GM21529 (cell line): Measurements from ENCODE around the gene ZC3H18.

Source experiments
- ATAC-seq: cut with Tn5 transposase; IDR thresholded peaks from one replicate; pipeline ENCODE4 v1.9.1; 2021; ENCODE audit not compliant: unreplicated experiment

The ZC3H18 gene

DNA sequence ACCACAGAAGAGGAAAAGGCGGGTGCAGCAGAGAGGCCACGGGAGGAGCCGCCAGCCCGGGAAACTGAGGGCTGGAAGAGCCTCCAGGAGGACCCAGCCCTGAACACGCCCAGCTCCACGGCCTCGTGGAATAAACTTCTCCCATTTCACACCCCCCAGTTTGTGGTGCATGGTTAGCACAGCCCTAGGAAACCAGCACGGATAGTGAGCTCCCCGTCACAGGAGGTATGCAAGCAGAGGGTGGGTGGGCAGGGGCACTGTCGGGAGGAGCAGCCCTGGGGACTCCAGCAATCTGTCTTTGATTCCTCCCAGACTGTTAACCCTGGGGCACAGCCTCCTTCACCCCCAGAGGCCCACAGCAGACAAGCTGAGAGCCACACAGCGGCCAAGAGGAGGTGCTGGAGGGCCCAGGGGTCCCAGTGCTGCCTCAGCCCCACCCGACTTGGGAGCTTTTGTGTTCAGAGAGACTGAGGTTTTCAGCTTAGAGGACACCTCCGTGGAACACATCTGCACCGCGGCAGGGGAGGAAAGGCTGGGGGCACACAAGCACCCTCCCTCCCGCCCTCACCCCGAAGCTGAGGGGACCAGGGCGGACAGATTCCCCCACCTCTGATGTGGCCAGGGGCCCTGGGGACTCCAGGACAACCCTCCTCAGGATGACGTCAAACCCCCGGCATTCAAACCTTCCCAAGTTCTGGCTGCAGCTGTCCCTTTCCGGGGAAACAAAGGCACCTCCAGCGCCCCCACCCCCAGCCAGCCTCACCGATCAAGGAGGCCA is 66.5 kb downstream of the ZC3H18 start:
- no peak for ATAC-seq

DNA sequence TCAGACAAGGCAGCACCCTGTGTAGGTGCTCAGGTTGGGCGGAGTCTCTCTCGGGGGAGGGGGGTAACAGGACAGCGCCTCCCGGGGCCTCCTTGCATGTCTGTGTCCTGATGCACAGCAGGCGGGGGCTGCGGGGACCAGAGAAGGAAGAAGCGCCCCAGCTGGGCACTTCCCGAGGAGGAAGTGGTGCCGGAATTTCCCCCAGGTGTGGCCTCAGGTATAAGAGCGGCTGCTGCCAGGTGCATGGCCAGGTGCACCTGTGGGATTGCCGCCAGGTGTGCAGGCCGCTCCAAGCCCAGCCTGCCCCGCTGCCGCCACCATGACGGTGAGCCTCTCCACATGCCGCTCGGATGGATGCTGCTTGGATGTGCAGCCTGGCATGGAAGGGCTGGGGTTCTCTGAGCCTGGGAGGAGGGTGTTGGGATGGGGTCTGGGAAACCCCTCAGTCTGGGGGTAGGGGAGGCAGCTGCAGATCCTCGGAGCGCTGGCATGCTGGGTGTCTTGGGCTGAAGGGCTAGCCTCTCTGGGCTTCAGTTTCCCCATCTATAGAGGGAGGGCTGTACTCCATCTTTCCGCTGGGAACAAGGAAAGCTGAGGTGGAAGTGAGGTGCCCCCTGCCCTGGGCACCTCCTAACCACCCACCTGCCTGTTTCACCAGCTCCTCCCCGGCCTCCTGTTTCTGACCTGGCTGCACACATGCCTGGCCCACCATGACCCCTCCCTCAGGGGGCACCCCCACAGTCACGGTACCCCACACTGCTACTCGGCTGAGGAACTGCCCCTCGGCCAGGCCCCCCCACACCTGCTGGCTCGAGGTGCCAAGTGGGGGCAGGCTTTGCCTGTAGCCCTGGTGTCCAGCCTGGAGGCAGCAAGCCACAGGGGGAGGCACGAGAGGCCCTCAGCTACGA is 68.4 kb downstream of the ZC3H18 start, which contains the start of gene IL17C:
Gene IL17C, plus strand, starts transcription at position 250 of the 908 bp plus-strand sequence. Its CDS starts 70 bp downstream, at position 320.
- ATAC-seq: no peak

DNA sequence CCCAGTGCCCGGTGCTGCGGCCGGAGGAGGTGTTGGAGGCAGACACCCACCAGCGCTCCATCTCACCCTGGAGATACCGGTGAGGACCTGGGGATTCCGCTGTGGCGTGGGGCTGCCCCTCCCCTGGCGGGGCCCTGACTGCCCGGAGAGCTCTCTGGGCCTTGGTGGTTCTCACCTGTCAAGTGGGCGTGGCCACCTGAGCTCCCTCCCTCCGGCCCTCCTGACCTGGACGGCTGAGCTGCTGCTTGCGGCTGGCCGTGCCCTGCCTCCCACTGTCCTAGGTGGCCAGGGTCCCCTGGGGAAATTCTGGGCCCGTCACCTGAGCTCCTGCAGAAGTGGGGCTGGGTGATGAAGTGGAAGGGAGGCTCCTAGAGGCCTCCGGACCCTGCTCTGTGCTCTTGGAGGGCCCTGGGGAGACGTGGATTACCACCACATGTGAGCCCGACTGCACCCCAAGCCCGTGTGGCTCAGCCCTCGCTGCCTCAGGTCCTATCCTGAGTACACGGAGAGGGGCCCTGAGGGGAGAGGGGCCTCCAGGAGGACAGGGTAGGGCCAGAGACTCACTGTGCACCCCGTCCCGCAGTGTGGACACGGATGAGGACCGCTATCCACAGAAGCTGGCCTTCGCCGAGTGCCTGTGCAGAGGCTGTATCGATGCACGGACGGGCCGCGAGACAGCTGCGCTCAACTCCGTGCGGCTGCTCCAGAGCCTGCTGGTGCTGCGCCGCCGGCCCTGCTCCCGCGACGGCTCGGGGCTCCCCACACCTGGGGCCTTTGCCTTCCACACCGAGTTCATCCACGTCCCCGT is 69.2 kb downstream of the ZC3H18 start:
- ATAC-seq: no peak

DNA sequence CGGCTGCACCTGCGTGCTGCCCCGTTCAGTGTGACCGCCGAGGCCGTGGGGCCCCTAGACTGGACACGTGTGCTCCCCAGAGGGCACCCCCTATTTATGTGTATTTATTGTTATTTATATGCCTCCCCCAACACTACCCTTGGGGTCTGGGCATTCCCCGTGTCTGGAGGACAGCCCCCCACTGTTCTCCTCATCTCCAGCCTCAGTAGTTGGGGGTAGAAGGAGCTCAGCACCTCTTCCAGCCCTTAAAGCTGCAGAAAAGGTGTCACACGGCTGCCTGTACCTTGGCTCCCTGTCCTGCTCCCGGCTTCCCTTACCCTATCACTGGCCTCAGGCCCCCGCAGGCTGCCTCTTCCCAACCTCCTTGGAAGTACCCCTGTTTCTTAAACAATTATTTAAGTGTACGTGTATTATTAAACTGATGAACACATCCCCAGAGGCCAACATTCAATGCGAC is 69.9 kb downstream of the ZC3H18 start:
- ATAC-seq: no peak

DNA sequence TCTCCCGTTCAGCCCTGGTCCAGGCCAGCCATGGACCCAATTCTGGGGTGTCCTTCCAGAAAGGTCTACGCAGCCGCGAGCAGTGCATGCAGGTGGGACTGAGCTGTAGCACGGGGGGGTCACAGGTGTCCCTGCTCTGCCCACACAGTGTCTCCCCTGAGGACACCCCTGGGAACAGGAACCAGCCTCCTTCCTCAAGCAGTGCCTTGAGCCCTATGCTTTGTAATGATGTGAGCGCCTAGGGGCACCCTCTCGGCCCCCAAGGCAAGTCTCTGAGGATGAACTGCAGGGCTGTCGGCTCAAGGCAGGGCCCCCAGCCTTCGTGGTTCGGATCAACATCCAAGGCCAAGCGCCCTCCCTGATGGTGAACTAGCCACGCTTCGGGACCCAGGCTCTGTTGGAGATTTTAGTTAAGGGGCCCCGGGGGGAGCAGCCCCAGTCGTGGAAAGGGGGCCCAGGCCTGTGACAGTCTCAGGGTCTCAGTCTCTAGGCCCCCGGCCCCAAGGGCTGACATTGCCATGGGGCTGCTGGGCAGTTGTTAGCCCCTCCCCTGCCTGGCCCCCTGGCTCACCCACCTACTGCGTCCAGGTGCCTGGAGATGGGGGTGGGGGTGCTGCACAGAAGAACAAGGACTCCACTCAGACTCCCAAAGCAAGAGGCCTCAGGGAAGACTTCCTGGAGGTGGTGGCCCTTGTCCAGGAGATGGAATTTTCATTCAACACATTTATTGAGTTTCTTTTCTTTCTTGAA is 70.5 kb downstream of the ZC3H18 start:
- ATAC-seq: no peak

DNA sequence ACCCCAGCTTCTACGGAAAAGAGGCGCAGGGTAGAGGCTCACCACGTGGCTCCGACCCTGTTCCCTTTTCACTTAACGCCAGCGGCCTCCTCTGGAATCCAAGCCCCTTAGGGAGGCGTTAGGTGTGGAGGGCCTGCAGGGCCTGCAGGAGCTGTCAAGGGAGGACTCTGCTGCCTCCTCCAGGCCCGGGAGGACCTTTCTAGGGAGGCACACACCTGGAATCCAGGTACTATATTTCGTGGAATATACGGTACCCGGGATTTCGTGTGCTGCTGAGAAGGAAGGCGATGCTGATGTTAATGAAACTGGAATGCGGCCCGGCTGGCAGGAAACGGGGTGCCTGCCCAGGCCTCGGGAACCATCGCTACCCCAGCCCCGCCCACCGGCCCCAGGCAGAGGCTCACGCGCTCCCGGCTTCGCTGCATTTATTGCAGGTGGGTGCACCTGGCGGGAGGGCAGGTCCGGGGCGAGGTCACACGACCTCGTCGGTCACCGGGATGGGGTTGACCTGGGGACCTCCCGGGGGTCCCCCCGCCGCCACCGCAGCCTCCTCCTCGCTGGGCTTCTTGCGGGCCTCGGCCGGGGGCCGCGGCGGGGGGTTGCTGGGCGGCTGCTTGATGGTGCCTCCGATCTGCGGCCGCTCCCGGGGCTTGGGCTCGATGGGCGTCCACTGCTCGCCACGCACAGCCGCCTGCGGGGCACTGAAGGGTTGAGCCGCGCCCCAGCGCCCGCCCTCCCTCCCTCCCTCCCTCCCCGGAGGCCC is 72.9 kb downstream of the ZC3H18 start:
- ATAC-seq: no peak

DNA sequence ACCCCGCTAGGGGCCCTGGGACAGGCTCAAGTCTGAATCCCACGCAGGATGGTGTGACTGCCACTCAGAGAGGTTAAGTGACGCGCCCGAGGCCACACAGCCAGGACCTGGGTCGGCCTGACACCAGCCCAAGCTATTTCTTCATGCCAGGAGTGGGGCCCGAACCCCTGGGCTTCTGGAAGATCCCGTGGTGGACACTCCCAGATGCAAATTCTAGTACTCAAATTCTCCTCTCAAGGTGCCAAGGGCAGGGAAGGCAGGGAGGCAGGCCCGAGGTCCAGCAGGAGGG is 73.4 kb downstream of the ZC3H18 start:
- ATAC-seq: no peak

DNA sequence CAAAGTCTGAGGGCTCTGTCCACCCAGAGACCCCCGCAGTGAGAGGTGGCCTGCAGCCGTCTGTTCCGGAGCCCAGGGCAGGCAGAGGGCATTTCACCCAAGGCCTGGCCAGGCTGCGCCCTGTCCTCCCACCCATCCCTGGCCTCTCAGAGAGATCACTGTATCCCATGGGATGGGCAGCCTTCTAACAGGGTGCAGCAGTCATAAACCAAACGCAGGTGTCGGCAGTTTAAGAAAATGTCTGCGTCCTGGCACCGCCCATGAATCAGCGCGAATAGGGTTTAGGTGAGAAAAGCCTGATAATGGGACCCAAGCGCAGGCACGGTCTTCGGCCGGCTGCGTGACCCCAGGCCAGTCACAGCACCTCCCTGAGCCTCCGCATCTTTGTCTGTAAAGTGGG is 75.3 kb downstream of the ZC3H18 start:
- no peak for ATAC-seq

DNA sequence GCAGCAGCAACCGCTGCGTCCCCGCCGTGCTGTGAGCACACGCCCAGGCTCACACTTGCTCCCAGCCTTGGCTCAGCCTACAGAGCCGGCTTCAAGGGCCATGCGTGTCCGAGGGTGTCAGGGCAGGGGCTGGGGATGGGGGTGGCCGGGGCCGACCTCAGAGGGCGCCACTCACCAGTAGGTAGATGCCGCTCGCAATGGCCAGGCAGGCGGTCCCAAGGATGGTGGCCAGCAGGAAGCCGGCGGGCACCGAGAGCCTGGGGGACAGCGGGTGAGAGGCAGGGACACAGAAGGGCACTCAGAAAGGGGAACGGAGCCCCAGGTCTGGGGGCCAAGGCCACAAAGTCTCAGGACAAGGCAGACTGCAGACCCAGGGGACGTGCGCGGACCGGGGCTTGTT is 75.7 kb downstream of the ZC3H18 start:
- no peak for ATAC-seq

DNA sequence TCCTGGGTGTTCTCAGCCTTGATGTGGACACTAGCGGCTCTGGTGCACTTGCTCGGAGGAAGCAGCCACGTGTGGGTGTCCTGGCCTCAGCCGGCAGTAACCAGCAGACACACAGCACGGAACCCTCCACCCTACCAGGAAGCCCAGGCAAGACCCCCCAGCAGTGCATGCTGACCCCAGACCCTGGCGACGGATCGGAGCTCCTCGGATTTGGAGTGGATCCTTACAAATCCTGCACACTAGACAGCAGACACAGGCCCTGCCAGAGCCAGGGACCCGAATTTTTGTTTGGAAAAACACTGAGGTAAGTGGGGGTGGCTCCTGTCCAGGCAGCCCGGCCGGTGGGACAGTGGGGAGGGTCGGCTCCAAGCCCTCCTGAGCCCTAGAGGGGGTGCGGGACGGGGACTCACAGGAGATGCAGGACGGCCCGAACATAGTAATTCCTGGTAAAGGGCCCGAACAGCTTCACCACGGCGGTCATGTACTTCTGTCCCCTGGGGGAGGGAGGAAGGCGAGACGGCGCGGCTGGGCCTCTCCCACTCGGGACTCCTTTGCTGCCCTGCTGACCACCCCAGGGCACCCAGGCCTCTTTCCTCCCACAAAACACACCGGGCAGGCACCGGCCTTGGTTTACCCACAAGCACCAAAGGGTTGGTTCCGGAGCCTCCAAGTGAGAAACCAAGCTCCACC is 76.3 kb downstream of the ZC3H18 start:
- no peak for ATAC-seq

DNA sequence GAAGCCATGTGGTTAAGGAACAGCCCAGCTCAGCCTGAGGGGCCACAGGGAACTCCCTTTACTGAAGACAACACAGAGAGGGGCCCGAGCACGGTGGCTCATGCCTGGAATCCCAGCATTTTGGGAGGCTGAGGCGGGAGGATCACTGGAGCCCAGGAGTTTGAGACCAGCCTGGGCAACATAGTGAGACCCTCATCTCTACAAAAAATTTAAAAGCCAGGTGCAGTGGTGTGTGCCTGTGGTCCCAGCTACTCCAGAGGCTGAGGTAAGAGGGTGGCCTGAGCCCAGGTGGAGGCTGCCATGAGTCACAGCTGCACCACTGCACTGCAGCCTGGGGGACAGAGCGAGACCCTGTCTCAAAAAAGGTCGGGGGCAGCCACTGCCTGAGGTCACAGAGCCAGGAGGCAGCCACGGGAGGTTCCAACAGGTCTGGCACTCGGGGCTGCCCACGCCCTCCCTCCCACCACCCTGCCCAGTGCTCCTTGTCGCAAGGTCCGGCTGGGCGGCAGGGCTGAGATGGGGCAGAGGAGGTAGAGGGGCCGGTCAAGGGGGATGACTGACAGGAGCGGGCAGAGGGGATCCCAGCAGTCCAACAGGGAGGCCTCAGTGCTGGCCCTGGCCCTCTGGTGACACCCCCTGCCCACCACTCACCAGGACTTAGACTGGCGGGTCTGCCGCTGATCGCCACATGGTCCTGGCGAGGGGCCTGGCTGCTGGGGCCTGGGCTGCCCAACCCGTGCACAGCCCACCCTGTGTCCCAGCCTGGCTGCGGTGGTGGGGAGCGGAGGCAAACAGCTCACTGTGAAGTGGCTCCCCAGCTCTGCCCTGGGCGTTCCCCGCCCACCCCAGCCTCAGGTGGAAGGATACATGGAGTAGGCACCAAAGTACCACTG is 77.2 kb downstream of the ZC3H18 start:
- ATAC-seq: no peak

DNA sequence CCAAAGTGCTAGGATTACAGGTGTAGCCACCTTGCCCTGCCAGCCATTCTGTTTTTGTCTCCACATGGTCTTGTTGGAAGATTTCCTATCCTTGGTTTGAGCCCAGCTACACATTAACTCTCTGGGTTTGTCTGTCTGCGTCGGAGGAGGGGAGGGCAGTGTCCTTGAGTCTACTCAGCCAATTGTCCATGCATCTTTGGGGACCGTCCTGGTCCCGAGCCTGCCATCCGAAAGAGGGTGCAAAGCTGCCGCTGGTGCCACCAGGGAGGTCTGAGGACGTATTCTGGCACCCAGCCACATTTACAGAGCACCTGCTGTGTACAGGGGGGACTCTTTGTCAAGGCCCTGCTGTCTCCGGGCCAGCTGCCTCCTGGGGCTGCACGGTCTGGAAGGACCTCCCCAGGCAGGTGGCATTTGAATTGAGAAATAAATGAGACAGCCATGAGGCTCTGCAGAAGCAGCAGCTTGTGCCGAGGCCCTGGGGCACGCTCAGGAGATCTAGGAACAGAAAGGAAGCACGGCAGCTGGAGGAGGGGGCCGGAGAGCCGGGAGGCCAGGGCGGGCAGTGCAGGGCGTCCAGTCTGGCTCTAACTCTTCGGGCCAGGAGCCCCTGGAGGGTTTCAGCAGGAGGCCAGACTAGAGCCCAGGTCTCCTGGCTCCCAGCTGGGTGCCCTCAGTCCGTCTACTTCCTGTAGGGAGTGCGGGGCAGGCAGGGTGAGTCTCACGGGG is 79.2 kb downstream of the ZC3H18 start:
- no peak for ATAC-seq

DNA sequence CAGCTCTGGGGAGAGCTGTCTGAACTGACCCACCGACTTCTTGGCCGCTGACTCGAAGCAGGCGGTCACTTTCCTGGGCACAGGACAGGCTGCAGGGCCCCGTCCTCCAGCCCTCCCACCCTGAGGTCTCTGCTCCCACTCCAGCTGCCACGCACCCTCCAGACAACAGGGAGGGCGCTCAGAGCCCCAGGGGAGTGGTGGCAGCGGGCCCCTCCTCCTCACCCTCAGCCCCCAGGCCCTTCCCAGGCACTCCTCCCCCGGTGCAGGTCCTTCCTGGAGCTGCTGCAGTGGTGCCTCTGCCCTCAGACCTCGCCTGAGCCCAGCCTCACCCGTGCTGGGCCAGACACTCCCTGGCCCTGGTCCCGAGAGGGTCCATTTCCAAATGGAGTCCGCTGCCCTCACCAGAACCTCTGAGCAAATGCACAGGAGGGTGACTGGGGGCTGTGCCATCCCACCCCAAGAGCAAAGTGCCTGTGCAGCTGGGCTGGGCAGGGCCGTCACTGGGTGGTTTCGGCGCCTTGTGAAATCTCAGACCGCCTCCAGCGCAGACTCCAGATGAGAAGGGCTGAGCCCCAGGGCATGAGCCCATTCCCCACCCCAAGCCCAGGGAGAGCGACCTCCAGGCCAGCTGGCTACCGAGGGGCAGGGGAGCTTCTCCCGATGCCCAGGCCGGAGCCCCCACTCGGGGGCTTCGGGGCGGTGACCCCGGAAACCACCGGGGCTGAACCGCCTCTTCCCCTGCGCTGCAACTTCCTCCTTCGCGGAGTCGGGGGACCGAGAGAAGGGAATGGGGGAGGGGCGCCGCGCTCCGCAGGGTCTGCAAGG is 79.9 kb downstream of the ZC3H18 start:
- ATAC-seq: peak; percentile 7

DNA sequence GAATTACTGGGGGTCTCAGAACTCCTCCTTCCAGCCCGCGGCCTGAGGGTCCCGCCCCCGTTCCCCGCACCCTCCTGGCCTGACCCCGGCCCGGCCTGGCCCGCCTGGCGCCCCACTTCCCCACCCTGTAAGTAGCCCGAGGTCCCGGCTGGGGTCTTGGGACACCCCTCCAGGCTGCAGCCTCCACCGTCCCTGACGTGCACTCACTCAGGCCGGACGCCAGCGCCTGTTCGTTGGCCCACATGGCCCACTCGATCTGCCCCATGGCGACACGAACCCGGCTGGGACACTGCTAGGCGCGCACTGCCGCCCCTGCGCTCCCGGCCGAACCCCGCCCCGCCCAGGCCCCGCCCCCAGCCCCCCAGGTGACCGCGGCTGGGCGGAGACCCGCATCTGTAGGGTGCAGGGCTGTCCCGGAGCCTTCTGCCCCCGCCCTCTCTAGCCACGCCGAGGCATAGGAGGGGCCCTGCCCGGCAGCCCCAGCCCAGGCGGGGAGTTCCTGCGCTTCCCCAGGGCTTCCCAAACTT is 80.6 kb downstream of the ZC3H18 start, which contains the start of gene CYBA:
Gene CYBA, minus strand, starts transcription at position 305 of the 527 bp plus-strand sequence. Its CDS starts 40 bp downstream, at position 265.
- peak; percentile 74 for ATAC-seq

DNA sequence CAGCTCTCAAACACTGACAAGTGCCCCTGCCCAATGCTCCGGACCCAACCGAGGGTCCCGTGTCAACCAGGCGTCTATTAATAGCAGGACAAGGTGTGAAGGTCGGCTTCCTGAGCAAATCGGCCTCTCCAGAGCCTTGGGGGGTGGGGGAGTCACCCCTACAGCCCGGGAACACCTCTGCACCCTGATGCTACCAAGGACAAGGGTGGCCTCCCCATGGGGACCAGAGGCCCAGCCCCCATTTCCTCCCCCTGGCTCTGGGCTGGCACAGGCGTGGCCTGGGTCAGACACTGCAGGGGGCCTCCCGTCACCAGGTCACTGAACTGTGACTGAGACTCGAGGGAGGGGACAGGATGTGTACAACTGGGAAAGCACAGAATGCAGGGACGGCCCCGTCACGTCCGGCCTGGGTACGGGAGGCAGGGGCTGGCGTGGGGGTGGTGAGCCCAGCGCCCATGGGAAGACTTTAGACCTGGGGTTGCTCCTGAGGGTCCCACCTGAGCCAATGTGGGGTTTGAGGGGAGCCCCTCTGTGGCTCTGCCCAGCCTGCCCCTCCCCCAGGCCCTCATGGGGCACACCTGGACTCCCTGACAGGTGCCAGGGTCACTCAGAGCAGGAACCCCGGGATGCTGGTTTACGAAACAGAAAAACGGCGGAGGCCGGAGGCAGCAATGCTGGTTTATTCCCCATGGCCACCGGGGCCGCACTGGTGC is 81.2 kb downstream of the ZC3H18 start:
- peak; percentile 80 for ATAC-seq
